B cell (primary cell): ENCODE results near the gene WRNIP1. TPM values are rescaled to one million over a fixed set of nuclear protein-coding genes. Genes with fewer than 3 reads are reported as not detected.

Experiments used
- ATAC-seq: fragments of 200-7000 bp; cut with Tn5 transposase; one replicate; pipeline ENCODE4 v1.10.0; 2021; ENCODE audit warnings: low read depth, mild to moderate bottlenecking, moderate number of reproducible peaks, moderate library complexity
- CTCF ChIA-PET: fragments of 350-600 bp; sonication (Branson Sonifier 250); formaldehyde crosslinking; loops from one replicate; lab custom pipeline; 2021; ENCODE audit warnings: antibody characterized with exemption, inconsistent platforms; lab: Charles Lee
- POLR2A ChIA-PET: fragments of 350-600 bp; sonication (Branson Sonifier 250); formaldehyde crosslinking; loops from one replicate; lab custom pipeline; 2021; ENCODE audit warnings: antibody characterized with exemption; lab: Charles Lee
- DNase-seq: peaks from one replicate; pipeline ENCODE4 v3.0.0; 2013
- H2AFZ ChIP-seq: 2 replicates; pipeline ENCODE4 v1.6.1; 2012; ENCODE audit warnings: mild to moderate bottlenecking, low read depth, low read length; ENCODE audit not compliant: insufficient read depth, poor library complexity, severe bottlenecking
- H3K27ac ChIP-seq, 2 donors: 1 replicate in 1 of 2; 2 replicates in 1 of 2; pipeline ENCODE4 v1.5.1; 2012 to 2013; ENCODE audit warnings: low read length in 2 of 2, mild to moderate bottlenecking in 2 of 2, moderate library complexity in 1 of 2
- H3K27me3 ChIP-seq, 4 experiments: fragments of 200-600 bp in 1 of 4; sonication (generic) in 1 of 4; replicated peaks in 1 of 4; 1 replicate in 2 of 4; 2 replicates in 2 of 4; pipeline versions ENCODE4 v1.6.1 to v1.7.0; 2013 to 2016; ENCODE audit warnings: low read length in 3 of 4, mild to moderate bottlenecking in 2 of 4, mixed read lengths in 1 of 4, moderate library complexity in 1 of 4; ENCODE audit not compliant: insufficient read depth in 4 of 4, control insufficient read depth in 3 of 4; ENCODE audit errors: control extremely low read depth in 1 of 4
- H3K36me3 ChIP-seq, 2 experiments: replicated peaks in 1 of 2; 1 replicate in 1 of 2; 2 replicates in 1 of 2; pipeline versions ENCODE4 v1.6.1 to v1.7.1; 2013; ENCODE audit warnings: low read length in 1 of 2; ENCODE audit not compliant: insufficient read depth in 2 of 2, control insufficient read depth in 1 of 2; ENCODE audit errors: control extremely low read depth in 1 of 2, extremely low read depth in 1 of 2
- H3K4me1 ChIP-seq, 2 donors: fragments of 200-600 bp in 1 of 2; sonication (generic) in 1 of 2; 1 replicate in 1 of 2; 2 replicates in 1 of 2; pipeline versions ENCODE4 v1.5.1 to v1.6.1; 2013 to 2017; ENCODE audit warnings: low read length in 2 of 2; ENCODE audit not compliant: control insufficient read depth in 2 of 2, insufficient read depth in 2 of 2
- H3K4me2 ChIP-seq: replicated peaks from 2 replicates; pipeline ENCODE3; 2012; ENCODE audit warnings: mild to moderate bottlenecking, low read depth, low read length; ENCODE audit not compliant: poor library complexity, severe bottlenecking
- H3K4me3 ChIP-seq, 5 experiments: fragments of 200-600 bp in 1 of 5; sonication (generic) in 1 of 5; 1 replicate in 3 of 5; 2 replicates in 2 of 5; pipeline versions ENCODE4 v1.5.1 to v1.7.0; 2011 to 2016; ENCODE audit warnings: low read length in 4 of 5, mild to moderate bottlenecking in 4 of 5, low read depth in 2 of 5, control low read depth in 1 of 5, moderate library complexity in 1 of 5; ENCODE audit not compliant: insufficient read depth in 1 of 5; ENCODE audit errors: control extremely low read depth in 1 of 5, extremely low read depth in 1 of 5
- H3K79me2 ChIP-seq: fragments of 200-600 bp; sonication (generic); one replicate; pipeline ENCODE4 v1.6.0; 2016; ENCODE audit warnings: low read length; ENCODE audit not compliant: control insufficient read depth, insufficient read depth
- H3K9ac ChIP-seq: fragments of 200-600 bp; sonication (generic); 2 replicates; pipeline ENCODE4 v1.6.1; 2017; ENCODE audit warnings: mild to moderate bottlenecking, low read length, moderate library complexity
- H3K9me3 ChIP-seq, 3 donors: one replicate each; pipeline versions ENCODE4 v1.6.1 to v1.7.1; 2013; ENCODE audit warnings: low read length in 2 of 3; ENCODE audit not compliant: control insufficient read depth in 2 of 3, insufficient read depth in 1 of 3; ENCODE audit errors: control extremely low read depth in 1 of 3
- H4K20me1 ChIP-seq: 2 replicates; pipeline ENCODE4 v1.6.0; 2012; ENCODE audit warnings: mild to moderate bottlenecking, low read length; ENCODE audit not compliant: insufficient read depth, control insufficient read depth, poor library complexity, severe bottlenecking
- H3K27ac Mint-ChIP-seq: one replicate; pipeline ENCODE4 v1.8.0; 2021; ENCODE audit warnings: mixed read lengths
- H3K27me3 Mint-ChIP-seq: one replicate; pipeline ENCODE4 v1.8.0; 2021; ENCODE audit warnings: mixed read lengths
- H3K4me1 Mint-ChIP-seq: one replicate; pipeline ENCODE4 v1.8.0; 2021; ENCODE audit warnings: mixed read lengths
- H3K4me3 Mint-ChIP-seq: one replicate; pipeline ENCODE4 v1.8.0; 2021; ENCODE audit warnings: mixed read lengths
- H3K9me3 Mint-ChIP-seq: one replicate; pipeline ENCODE4 v1.8.0; 2022; ENCODE audit warnings: mixed read lengths; ENCODE audit not compliant: insufficient read depth
- CTCF ChIP-seq: fragments of 200-600 bp; IDR thresholded peaks from one replicate; pipeline ENCODE4 v1.8.0; 2022; ENCODE audit warnings: antibody characterized with exemption, mild to moderate bottlenecking
- EZH2 ChIP-seq: IDR thresholded peaks from 2 replicates; pipeline ENCODE4 v1.6.1; 2012; ENCODE audit warnings: borderline replicate concordance, low read depth, mild to moderate bottlenecking, moderate library complexity, low read length; ENCODE audit not compliant: insufficient read depth, poor library complexity, severe bottlenecking
- WGBS: methylation state at CpG from one replicate; pipeline ENCODE4 v1.1.5; 2013; ENCODE audit warnings: missing lambda C conversion rate; ENCODE audit not compliant: insufficient coverage; 5-methylcytosine and 5-hydroxymethylcytosine counted together
- intact Hi-C: fragments of 100-400 bp; cut with micrococcal nuclease; formaldehyde crosslinking; loops from one replicate; pipeline ENCODE4 v1.10.0; 2022
- polyA plus RNA-seq: library from polyadenylated mRNA; depleted of rRNA; stranded (reverse); fragments of >200 nt; gene quantifications from 2 replicates; pipeline ENCODE4 v1.2.3, GENCODE V29; 2012
- total RNA-seq, 2 donors: library from RNA; stranded (reverse); fragments of 120-200 nt in 1 of 2; gene quantifications; 1 replicate in 1 of 2; 2 replicates in 1 of 2; pipeline versions ENCODE4 v1.2.3 to v1.2.4, GENCODE V29; 2013 to 2022

WRNIP1 gene
- total and polyA plus RNA-seq, 2 donors (not counting 1 experiment from before 2014, with no cell fraction given) = 32.6 to 35.2 TPM

- H3K36me3 ChIP-seq = no peaks in the 10 kb centered on the region
- no peak for TF ChIP-seq CTCF
- TF ChIP-seq EZH2 = no peak
Measured at GRCh38 chr6:2741756-2742155, 23.4 kb upstream of the WRNIP1 start.

GRCh38 chr6:2743280-2744208 lies 21.6 kb upstream of the WRNIP1 start:
- H3K9me3 ChIP-seq = no peaks in the 10 kb centered on the region
- ATAC-seq (no peak), DNase-seq (no peak)
- TF ChIP-seq CTCF (no peak), EZH2 (no peak)
- no peaks in the 10 kb centered on the region for H3K4me1 ChIP-seq
- POLR2A ChIA-PET = no interaction called here
- no peaks in the 10 kb centered on the region for H3K79me2 ChIP-seq
- H2AFZ ChIP-seq = no peak overlapping the region
- Mint-ChIP-seq H3K4me1 (no peaks in the 10 kb centered on the region), H3K27ac (no peak overlapping the region), H3K27me3 (peaks cover 7% of the 10 kb centered on the region), H3K9me3 (no peaks in the 10 kb centered on the region), H3K4me3 (no peak overlapping the region)
- H3K27ac ChIP-seq = no peak overlapping the region
- no peaks in the 10 kb centered on the region for H3K36me3 ChIP-seq
- H3K4me3 ChIP-seq = no peak overlapping the region
- intact Hi-C loops = no loop called here
- no peaks in the 10 kb centered on the region for H4K20me1 ChIP-seq
- no peak overlapping the region for H3K9ac ChIP-seq
- CTCF ChIA-PET = interaction anchor here (1.1 to 1.6 kb wide), 2 partner anchors 14 to 1147 kb away, joined by 3 read pairs; no protein-coding TSS in a partner anchor
- WGBS = 94% methylated on average over 11 of the region's 17 CpGs
- H3K27me3 ChIP-seq = no peaks in the 10 kb centered on the region
- H3K4me2 ChIP-seq = no peak overlapping the region

More at GRCh38 chr6:2741756-2742155, 23.4 kb upstream of the WRNIP1 start:
- H4K20me1 ChIP-seq = no peaks in the 10 kb centered on the region
- Mint-ChIP-seq H3K9me3 (no peaks in the 10 kb centered on the region), H3K27me3 (peaks cover 7% of the 10 kb centered on the region), H3K27ac (no peak overlapping the region), H3K4me3 (no peak overlapping the region), H3K4me1 (no peaks in the 10 kb centered on the region)
- H3K9ac ChIP-seq = no peak overlapping the region
- WGBS = no CpG with 5 or more reads among the region's 2 CpGs
- H3K4me1 ChIP-seq = no peaks in the 10 kb centered on the region
- ATAC-seq (no peak), DNase-seq (no peak)
- H3K27me3 ChIP-seq = no peaks in the 10 kb centered on the region
- CTCF ChIA-PET = interaction anchor here (7.5 kb wide), 1 partner anchor 9 kb away, joined by 98 read pairs; the partner anchor contains the start of gene MYLK4
- H3K4me3 ChIP-seq = no peak overlapping the region
- H3K27ac ChIP-seq = no peak overlapping the region
- H3K9me3 ChIP-seq = no peaks in the 10 kb centered on the region
- no peak overlapping the region for H2AFZ ChIP-seq
- no peak overlapping the region for H3K4me2 ChIP-seq
- POLR2A ChIA-PET = no interaction called here
- H3K79me2 ChIP-seq = no peaks in the 10 kb centered on the region
- intact Hi-C loops = no loop called here
